HFF-Myc (cell line): Measurements from ENCODE around the gene HHIPL1.

ENCODE experiments used
- DNase-seq: peaks from one replicate; pipeline ENCODE4 v3.0.0-alpha.2; 2011; ENCODE audit warnings: low read depth; ENCODE audit errors: extremely low read depth
- H3K4me3 ChIP-seq: replicated peaks from 2 replicates; pipeline ENCODE4 v1.5.1; 2011; ENCODE audit warnings: low read depth, mild to moderate bottlenecking, control low read depth, low read length
- TF ChIP-seq, protein P1 (sequence below): IDR thresholded peaks from 2 replicates; pipeline ENCODE4 v1.5.1; 2012; ENCODE audit warnings: mild to moderate bottlenecking, low read depth, low read length, control low read depth; ENCODE audit errors: missing control alignments

HHIPL1 gene

GRCh38 chr14:99670361-99671234, 25.7 kb downstream of the HHIPL1 start:
- TF ChIP-seq, protein P1, sequence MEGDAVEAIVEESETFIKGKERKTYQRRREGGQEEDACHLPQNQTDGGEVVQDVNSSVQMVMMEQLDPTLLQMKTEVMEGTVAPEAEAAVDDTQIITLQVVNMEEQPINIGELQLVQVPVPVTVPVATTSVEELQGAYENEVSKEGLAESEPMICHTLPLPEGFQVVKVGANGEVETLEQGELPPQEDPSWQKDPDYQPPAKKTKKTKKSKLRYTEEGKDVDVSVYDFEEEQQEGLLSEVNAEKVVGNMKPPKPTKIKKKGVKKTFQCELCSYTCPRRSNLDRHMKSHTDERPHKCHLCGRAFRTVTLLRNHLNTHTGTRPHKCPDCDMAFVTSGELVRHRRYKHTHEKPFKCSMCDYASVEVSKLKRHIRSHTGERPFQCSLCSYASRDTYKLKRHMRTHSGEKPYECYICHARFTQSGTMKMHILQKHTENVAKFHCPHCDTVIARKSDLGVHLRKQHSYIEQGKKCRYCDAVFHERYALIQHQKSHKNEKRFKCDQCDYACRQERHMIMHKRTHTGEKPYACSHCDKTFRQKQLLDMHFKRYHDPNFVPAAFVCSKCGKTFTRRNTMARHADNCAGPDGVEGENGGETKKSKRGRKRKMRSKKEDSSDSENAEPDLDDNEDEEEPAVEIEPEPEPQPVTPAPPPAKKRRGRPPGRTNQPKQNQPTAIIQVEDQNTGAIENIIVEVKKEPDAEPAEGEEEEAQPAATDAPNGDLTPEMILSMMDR: no peak
- H3K4me3 ChIP-seq: no peak overlapping the region
- DNase-seq: peak; percentile 43

- H3K4me3 ChIP-seq: no peak overlapping the region
- TF ChIP-seq, protein P1: no peak
- no peak for DNase-seq
Measured at GRCh38 chr14:99671235-99672224, 26.6 kb downstream of the HHIPL1 start.

DNA sequence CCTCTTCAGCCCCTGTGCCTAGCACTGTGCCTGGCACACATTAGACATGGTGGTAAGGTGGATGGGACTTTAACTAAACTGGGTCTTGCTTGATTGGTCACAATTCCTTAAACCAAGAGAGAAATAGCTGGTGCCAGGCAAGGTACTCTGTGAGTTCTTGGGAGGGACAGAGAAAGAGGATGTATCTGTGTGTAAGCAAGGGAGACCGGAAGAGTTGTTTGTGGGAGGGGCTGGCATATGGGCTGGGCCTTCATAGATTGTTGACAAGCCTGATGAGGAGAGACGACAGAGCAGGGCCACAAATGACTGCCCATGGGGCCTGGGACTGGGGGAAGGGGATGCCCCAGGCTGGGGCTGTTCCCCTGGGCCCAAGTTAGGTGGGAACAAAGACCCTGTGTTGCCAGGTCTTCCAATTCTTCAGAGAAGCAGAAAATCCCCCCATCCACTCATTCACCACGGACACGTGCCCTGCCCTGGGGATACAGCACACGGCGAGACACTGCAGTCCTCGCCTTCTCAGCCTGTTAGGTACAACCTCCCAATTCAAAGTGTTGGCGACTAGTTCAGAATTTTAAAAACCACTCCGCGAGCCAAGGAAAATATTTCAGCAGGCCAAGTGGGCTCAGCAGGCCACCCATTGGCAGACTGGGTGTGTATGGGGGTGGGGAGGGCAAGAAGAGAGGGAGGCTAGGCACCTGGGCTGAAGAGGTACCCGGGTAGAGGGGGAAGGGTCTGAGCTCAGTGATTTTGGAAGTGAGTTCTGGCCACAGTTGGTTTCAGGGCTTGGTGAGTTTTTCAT, 27.8 kb downstream of the HHIPL1 start:
- TF ChIP-seq, protein P1: no peak
- no peak overlapping the region for H3K4me3 ChIP-seq
- DNase-seq: no peak

GRCh38 chr14:99673305-99674063, 28.6 kb downstream of the HHIPL1 start:
- DNase-seq: no peak
- TF ChIP-seq, protein P1: no peak
- H3K4me3 ChIP-seq: no peak overlapping the region

DNA sequence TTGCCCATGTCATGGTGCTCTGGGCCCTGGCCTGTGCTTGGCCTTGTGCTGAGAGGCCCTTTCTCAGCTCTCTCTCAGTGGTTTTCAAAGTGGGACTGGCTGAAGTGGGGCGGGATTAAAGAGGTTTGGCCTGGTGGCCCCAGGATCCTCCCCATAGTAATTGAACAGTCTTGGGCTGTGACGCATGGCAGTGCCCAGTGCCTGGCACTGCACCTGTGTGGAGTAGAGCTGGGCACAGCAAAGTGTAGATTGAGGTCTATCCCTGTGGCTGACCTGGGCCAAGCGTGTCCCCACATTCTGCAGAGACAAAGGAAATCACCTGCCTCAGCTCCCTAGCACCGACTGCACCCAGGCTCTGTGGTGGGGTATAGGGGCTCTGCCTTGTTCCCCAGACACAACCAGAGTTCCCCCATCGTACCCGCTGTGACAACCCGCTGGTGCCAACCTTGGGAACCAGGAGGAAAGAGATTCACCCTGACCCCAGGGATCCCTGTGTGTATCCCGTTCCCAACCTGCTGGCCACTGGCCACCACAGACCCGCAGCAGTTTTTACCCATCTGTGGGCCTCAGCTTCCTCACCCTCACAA, 29.2 kb downstream of the HHIPL1 start:
- TF ChIP-seq, protein P1: no peak
- no peak for DNase-seq
- H3K4me3 ChIP-seq: no peak overlapping the region
